Measurements from ENCODE around the gene ANXA9. TPM values are rescaled to one million over a fixed set of nuclear protein-coding genes. Genes with fewer than 3 reads are reported as not detected.

The ANXA9 gene
- total RNA-seq, 1 donor from 2014 or later, result not detected

DNA sequence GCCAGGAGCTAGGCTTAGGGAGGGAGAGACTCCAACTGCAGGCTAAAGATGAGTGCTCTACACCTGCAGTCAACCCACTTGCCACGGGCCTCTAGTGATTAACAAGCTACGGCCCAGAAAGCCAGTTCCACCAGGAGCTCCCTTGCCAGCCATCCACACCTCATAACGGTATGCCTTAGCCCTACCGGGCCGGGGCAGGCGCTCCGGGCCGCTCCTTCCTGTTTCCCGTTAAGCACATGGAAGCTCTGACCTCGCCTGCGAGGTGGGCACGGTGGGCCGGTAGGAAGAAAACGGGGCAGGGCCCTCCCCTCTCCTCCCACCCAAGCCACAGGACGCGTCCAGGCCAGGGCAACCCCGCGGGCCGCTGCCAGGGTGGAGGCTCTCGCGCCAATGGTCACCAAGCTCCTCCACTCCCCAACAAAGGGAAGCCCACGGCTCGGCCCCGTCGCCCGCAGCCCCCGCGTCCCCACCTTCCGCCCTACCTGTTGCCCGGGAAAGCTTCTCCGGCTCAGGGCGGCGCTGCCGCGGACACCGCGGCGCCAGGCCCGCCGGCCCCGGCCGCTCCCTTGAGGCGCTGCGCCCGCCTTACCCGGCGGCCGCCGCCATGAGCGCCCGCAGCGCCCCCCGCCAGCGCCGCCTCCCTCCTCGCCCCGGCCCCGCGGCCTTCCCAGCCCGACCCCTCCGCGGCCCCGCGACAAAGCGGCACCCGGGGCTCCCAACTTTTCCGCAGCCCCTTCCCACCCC is 8.1 kb upstream of the ANXA9 start:
- Histone ChIP-seq H2AFZ (replicated peaks) (no peak overlapping the region), H4K20me1 (ENCODE audit: low read depth) (peaks cover 48% of the 10 kb centered on the region), H3K79me2 (ENCODE audit: low read depth) (peaks cover 66% of the 10 kb centered on the region), H3K4me2 (peak overlapping the region; percentile 97), H3K27ac (peak overlapping the region; percentile 80), H3K9me3 (ENCODE audit: low read depth) (no peaks in the 10 kb centered on the region), H3K27me3 (peaks cover 11% of the 10 kb centered on the region), H3K36me3 (no peaks in the 10 kb centered on the region), H3F3A (ENCODE audit: low read depth) (peaks cover 44% of the 10 kb centered on the region), H3K4me1 (peaks cover 42% of the 10 kb centered on the region), H3K4me3 (peak overlapping the region; percentile 95), H3K9ac (peak overlapping the region; percentile 66)
- H3K27me3 Mint-ChIP-seq (ENCODE audit: insufficient read depth, low read depth), result peaks cover 5% of the 10 kb centered on the region
- H3K27ac Mint-ChIP-seq, result no peak overlapping the region
- peak overlapping the region; percentile 90 for H3K4me3 Mint-ChIP-seq
- H3K9me3 Mint-ChIP-seq, result no peaks in the 10 kb centered on the region
- peak; percentile 75 for DNase-seq (ENCODE audit: low spot score)
- peaks cover 47% of the 10 kb centered on the region for H3K4me1 Mint-ChIP-seq
- no peaks in the 10 kb centered on the region for H3K36me3 Mint-ChIP-seq
- TF ChIP-seq, protein P1, sequence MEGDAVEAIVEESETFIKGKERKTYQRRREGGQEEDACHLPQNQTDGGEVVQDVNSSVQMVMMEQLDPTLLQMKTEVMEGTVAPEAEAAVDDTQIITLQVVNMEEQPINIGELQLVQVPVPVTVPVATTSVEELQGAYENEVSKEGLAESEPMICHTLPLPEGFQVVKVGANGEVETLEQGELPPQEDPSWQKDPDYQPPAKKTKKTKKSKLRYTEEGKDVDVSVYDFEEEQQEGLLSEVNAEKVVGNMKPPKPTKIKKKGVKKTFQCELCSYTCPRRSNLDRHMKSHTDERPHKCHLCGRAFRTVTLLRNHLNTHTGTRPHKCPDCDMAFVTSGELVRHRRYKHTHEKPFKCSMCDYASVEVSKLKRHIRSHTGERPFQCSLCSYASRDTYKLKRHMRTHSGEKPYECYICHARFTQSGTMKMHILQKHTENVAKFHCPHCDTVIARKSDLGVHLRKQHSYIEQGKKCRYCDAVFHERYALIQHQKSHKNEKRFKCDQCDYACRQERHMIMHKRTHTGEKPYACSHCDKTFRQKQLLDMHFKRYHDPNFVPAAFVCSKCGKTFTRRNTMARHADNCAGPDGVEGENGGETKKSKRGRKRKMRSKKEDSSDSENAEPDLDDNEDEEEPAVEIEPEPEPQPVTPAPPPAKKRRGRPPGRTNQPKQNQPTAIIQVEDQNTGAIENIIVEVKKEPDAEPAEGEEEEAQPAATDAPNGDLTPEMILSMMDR (IDR thresholded peaks at IDR 0.05), result no peak
- no peak for TF ChIP-seq EZH2 (IDR thresholded peaks at IDR 0.05)
- no peak for TF ChIP-seq EZH2phosphoT487 (IDR thresholded peaks at IDR 0.05)

DNA sequence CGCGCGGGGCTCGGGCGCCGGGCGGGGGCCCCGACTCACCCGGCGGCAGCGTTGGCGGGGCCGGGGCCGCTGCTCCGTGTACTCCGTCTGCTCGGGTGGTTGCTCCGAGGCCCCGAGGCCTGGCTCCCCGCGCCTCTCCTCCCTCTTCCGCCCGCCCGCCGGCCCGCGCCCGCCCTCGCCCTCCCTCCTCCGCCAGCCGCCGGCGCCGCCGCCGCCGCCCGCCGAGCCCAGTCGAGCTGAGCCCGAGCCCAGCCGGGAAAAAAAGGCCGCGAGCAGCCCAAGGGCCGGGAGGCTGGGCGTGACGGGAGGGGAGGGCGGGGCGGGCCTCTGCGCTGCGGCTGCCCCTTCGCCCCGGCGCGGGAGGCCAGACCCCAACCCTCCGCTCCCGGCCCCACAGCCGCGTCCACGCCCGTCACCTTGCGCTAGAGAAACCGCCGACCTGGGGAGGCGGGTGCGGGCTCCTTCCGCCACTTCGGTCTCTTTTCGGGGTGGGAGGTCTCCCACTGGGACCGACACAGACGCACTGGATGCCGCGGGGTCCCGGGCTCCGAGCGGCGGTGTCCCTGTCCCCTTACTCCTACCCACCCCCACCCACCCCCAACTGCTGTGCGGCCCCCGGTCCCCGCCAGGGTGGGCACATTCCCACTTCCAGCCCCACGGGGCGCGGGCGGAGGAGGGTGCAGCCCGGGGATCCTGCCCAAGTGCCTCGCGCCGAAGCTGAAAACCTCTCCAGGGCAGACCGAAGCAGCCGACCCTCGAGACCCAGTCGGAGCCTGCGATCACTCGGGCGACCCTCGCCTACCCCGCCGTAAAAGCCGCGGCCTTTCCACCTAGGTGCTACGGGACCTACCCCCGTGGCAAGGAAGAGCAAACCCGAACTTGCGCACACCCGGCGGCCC is 7.3 kb upstream of the ANXA9 start, which contains the start of gene CERS2:
Gene CERS2, minus strand, starts transcription at position 256 of the 899 bp plus-strand sequence. CDS start 5,745 bp downstream, outside the sequence.
- peaks cover 11% of the 10 kb centered on the region for H3K27me3 ChIP-seq
- peaks cover 47% of the 10 kb centered on the region for H3K4me1 Mint-ChIP-seq
- peak within 1 kb of the TSS; percentile 86 for H2AFZ ChIP-seq (replicated peaks)
- no peaks in the 10 kb centered on the region for H3K36me3 ChIP-seq
- no peaks in the 10 kb centered on the region for H3K36me3 Mint-ChIP-seq
- peaks cover 46% of the 10 kb centered on the region for H3K4me1 ChIP-seq
- H3K4me3 ChIP-seq, result peak within 1 kb of the TSS; percentile 95
- peaks cover 39% of the 10 kb centered on the region for H4K20me1 ChIP-seq (ENCODE audit: low read depth)
- H3K4me3 Mint-ChIP-seq, result peak within 1 kb of the TSS; percentile 90
- H3K79me2 ChIP-seq (ENCODE audit: low read depth), result peaks cover 58% of the 10 kb centered on the region
- peaks cover 5% of the 10 kb centered on the region for H3K27me3 Mint-ChIP-seq (ENCODE audit: insufficient read depth, low read depth)
- TF ChIP-seq EZH2 (IDR thresholded peaks at IDR 0.05), result no peak
- TF ChIP-seq, protein P1 (IDR thresholded peaks at IDR 0.05), result no peak
- TF ChIP-seq EZH2phosphoT487 (IDR thresholded peaks at IDR 0.05), result no peak
- H3K4me2 ChIP-seq, result peak within 1 kb of the TSS; percentile 97
- peak within 1 kb of the TSS; percentile 80 for H3K27ac ChIP-seq
- peak; percentile 94 for DNase-seq (ENCODE audit: low spot score)
- H3K9me3 Mint-ChIP-seq, result no peaks in the 10 kb centered on the region
- H3K27ac Mint-ChIP-seq, result peak within 1 kb of the TSS; percentile 97
- H3K9me3 ChIP-seq (ENCODE audit: low read depth), result no peaks in the 10 kb centered on the region
- H3F3A ChIP-seq (ENCODE audit: low read depth), result peaks cover 47% of the 10 kb centered on the region
- H3K9ac ChIP-seq, result peak within 1 kb of the TSS; percentile 66

DNA sequence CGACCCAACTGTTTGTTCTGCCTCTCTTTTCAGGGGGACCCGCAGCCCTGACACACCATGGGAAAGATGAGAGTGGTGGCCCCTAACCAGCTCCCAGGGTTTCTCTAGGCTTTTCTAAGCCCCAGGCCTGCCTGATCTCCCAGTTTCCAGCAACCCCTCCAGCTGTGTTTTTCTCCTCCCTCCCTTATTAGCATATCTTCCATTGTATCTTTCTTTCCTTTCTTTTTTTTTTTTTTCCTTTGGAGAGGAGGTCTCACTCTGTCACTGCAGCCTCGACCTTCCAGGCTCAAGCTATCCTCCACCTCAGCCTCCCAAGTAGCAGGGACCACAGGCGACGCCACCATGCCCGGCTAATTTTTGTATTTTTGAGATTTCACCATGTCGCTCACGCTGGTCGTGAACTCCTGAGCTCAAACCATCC is 5.7 kb upstream of the ANXA9 start:
- Mint-ChIP-seq H3K4me1 (peaks cover 40% of the 10 kb centered on the region), H3K36me3 (no peaks in the 10 kb centered on the region), H3K4me3 (peak overlapping the region; percentile 88), H3K27ac (peak overlapping the region; percentile 16), H3K9me3 (no peaks in the 10 kb centered on the region), H3K27me3 (ENCODE audit: insufficient read depth, low read depth) (peaks cover 5% of the 10 kb centered on the region)
- peaks cover 43% of the 10 kb centered on the region for H3K4me1 ChIP-seq
- no peak for DNase-seq (ENCODE audit: low spot score)
- peaks cover 11% of the 10 kb centered on the region for H3K27me3 ChIP-seq
- no peak overlapping the region for H2AFZ ChIP-seq (replicated peaks)
- peaks cover 24% of the 10 kb centered on the region for H4K20me1 ChIP-seq (ENCODE audit: low read depth)
- H3K36me3 ChIP-seq, result no peaks in the 10 kb centered on the region
- TF ChIP-seq, protein P1 (IDR thresholded peaks at IDR 0.05), result no peak
- TF ChIP-seq EZH2phosphoT487 (IDR thresholded peaks at IDR 0.05) (no peak), EZH2 (IDR thresholded peaks at IDR 0.05) (no peak)
- no peak overlapping the region for H3K4me3 ChIP-seq
- H3K27ac ChIP-seq, result no peak overlapping the region
- no peak overlapping the region for H3K4me2 ChIP-seq
- H3F3A ChIP-seq (ENCODE audit: low read depth), result peaks cover 57% of the 10 kb centered on the region
- no peak overlapping the region for H3K9ac ChIP-seq
- H3K79me2 ChIP-seq (ENCODE audit: low read depth), result peaks cover 42% of the 10 kb centered on the region
- no peaks in the 10 kb centered on the region for H3K9me3 ChIP-seq (ENCODE audit: low read depth)
